Heart right ventricle (tissue), 16 donors: ENCODE results near the gene MICAL3. TPM values are rescaled to one million over a fixed set of nuclear protein-coding genes. Genes with fewer than 3 reads are reported as not detected.

Experiments used
- ATAC-seq, 8 donors: fragments of 200-7000 bp; cut with Tn5 transposase; one replicate each; pipeline ENCODE4 v1.9.1; 2020; ENCODE audit warnings: mild to moderate bottlenecking in 8 of 8, moderate library complexity in 8 of 8, moderate number of reproducible peaks in 1 of 8
- DNase-seq, 2 donors: peaks; one replicate each; pipeline ENCODE4 v3.0.0-alpha.2; 2020
- H3K27ac ChIP-seq, 10 donors: fragments of 200-600 bp; sonication (generic) in 2 of 10; one replicate each; pipeline versions ENCODE4 v1.5.0 to v1.8.0; 2020 to 2022; ENCODE audit warnings: mild to moderate bottlenecking in 3 of 10
- H3K27me3 ChIP-seq, 7 donors: fragments of 200-600 bp; one replicate each; pipeline ENCODE4 v1.8.0; 2021 to 2022; ENCODE audit warnings: mild to moderate bottlenecking in 2 of 7
- H3K36me3 ChIP-seq, 9 donors: fragments of 200-600 bp; sonication (generic) in 1 of 9; one replicate each; pipeline versions ENCODE4 v1.5.0 to v1.8.0; 2020 to 2022; ENCODE audit warnings: mild to moderate bottlenecking in 2 of 9
- H3K4me1 ChIP-seq, 9 donors: fragments of 200-600 bp; sonication (generic) in 1 of 9; one replicate each; pipeline versions ENCODE4 v1.5.0 to v1.8.0; 2020 to 2022; ENCODE audit warnings: mild to moderate bottlenecking in 4 of 9
- H3K4me3 ChIP-seq, 10 donors: fragments of 200-600 bp; sonication (generic) in 2 of 10; one replicate each; pipeline versions ENCODE4 v1.5.0 to v1.8.0; 2020 to 2022; ENCODE audit warnings: mild to moderate bottlenecking in 7 of 10, moderate library complexity in 2 of 10
- H3K9me3 ChIP-seq, 11 donors: fragments of 200-600 bp in 10 of 11; sonication (generic) in 2 of 11; one replicate each; pipeline versions ENCODE4 v1.5.0 to v1.8.0; 2013 to 2022; ENCODE audit warnings: mild to moderate bottlenecking in 2 of 11, control low read depth in 1 of 11, moderate library complexity in 1 of 11
- WGBS, 2 donors: extraction: QIAGEN DNeasy Blood & Tissue Kit; methylation state at CpG; one replicate each; pipeline ENCODE4 v1.1.7; 2013; ENCODE audit warnings: inconsistent platforms in 1 of 2; 5-methylcytosine and 5-hydroxymethylcytosine counted together
- intact Hi-C, 10 donors: fragments of 100-400 bp; cut with DNase I; formaldehyde crosslinking; loops; one replicate each; pipeline versions ENCODE4 v1.11.1 to v1.14.2; 2022
- polyA plus RNA-seq, 2 donors: library from polyadenylated mRNA; stranded (reverse); fragments of 200-250 nt; gene quantifications; one replicate each; pipeline ENCODE4 v1.2.3, GENCODE V29; 2013
- total RNA-seq, 10 donors: library from RNA; stranded (reverse); fragmentation: NEBNext Ultra II Directional in 3 of 10; extraction: Animal tissue kit (Norgen Biotek cat#: 25700) in 3 of 10; gene quantifications; one replicate each; pipeline versions ENCODE4 v1.2.1 to v1.2.4, GENCODE V29; 2021 to 2023
- TF ChIP-seq, protein P1 (sequence below), 9 donors: fragments of 200-600 bp; sonication (generic) in 2 of 9; IDR thresholded peaks; one replicate each; pipeline versions ENCODE4 v1.5.0 to v1.8.0; 2021 to 2022; ENCODE audit warnings: antibody characterized with exemption in 9 of 9, mild to moderate bottlenecking in 5 of 9, moderate library complexity in 1 of 9
- donor health status: Arrhythmogenic right ventricular cardiomyopathy.
- donor health status: ischemic (EF 13 %, LVEDD 7.1; RV severe dilation, severe dysfunction).
- donor health status: healthy with polysubstance abuse.
- donor health status: DM: no; HTN: yes; CAD: no.
- donor health status: DM: no; HTN: no; CAD: no.
- donor health status: ischemic (EF 25% LVEDD 6.9; RV normal size, moderate dysfunction).
- donor health status: ischemic (EF 25% LVEDD 5.7; RV mildly dilated, moderate dysfunction).
- donor health status: healthy.
- donor health status: DM: yes; HTN: yes; CAD: no.
- donor health status: Ischemic cardiomyopathy.
- donor health status: ischemic (EF 35%, LVEDD 5.7; RV mildly dilated, moderate dysfunction).
- donor health status: nonischemic (EF 11% LVEDD 7.7; RV severe dilation, severe dysfunction).
- donor health status: DM: yes; HTN: yes; CAD: no.
- donor health status: PGD.
- donor health status: ischemic (EF 29% LVEDD 5.4; RV normal size, mild dysfunction).
- donor health status: nonischemic (EF 23%, LVEDD 6.1; RV moderate dilation, normal function).

MICAL3 gene
- total and polyA plus RNA-seq, 12 donors, result 13.2 to 137 (median 109) TPM

DNA sequence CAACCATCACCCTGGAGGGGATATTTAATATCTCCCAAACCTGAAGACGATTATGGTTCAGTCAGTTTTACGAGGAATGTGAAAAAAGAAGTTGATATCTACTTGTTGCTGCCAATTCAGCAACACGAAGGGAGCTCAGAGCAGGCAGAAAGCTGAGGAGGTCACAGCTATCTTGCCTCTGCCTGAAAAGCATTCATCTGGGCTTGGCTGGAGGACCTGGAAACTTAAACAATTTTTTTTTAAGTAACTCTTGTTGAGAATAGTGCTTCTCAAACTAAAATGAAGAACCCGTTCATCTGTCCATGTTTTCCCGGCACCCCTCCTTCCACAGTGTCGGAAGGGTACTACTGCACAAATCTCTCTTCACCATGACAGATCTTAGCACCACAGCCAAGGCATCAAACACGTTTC is 98.9 kb downstream of the MICAL3 start:
- TF ChIP-seq, protein P1, sequence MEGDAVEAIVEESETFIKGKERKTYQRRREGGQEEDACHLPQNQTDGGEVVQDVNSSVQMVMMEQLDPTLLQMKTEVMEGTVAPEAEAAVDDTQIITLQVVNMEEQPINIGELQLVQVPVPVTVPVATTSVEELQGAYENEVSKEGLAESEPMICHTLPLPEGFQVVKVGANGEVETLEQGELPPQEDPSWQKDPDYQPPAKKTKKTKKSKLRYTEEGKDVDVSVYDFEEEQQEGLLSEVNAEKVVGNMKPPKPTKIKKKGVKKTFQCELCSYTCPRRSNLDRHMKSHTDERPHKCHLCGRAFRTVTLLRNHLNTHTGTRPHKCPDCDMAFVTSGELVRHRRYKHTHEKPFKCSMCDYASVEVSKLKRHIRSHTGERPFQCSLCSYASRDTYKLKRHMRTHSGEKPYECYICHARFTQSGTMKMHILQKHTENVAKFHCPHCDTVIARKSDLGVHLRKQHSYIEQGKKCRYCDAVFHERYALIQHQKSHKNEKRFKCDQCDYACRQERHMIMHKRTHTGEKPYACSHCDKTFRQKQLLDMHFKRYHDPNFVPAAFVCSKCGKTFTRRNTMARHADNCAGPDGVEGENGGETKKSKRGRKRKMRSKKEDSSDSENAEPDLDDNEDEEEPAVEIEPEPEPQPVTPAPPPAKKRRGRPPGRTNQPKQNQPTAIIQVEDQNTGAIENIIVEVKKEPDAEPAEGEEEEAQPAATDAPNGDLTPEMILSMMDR (IDR thresholded peaks at IDR 0.05), result no peak
- Histone ChIP-seq H3K27ac (peak overlapping the region in 8 of 10 donors; percentile 8 to 96 (median 74)), H3K36me3 (no peaks in the 10 kb centered on the region), H3K9me3 (no peaks in the 10 kb centered on the region), H3K4me1 (peaks cover 16 to 79% (median 53%) of the 10 kb centered on the region in 9 donors), H3K27me3 (no peaks in the 10 kb centered on the region), H3K4me3 (no peak overlapping the region)
- 33 to 42% methylated on average over 7 of the region's 7 CpGs for WGBS, 2 donors
- intact Hi-C loops, result loop anchor here in 1 of 10 donors (5.0 kb wide), 1 partner anchor 67 kb away; no protein-coding TSS in a partner anchor
- ATAC-seq, result no peak
- no peak for DNase-seq

DNA sequence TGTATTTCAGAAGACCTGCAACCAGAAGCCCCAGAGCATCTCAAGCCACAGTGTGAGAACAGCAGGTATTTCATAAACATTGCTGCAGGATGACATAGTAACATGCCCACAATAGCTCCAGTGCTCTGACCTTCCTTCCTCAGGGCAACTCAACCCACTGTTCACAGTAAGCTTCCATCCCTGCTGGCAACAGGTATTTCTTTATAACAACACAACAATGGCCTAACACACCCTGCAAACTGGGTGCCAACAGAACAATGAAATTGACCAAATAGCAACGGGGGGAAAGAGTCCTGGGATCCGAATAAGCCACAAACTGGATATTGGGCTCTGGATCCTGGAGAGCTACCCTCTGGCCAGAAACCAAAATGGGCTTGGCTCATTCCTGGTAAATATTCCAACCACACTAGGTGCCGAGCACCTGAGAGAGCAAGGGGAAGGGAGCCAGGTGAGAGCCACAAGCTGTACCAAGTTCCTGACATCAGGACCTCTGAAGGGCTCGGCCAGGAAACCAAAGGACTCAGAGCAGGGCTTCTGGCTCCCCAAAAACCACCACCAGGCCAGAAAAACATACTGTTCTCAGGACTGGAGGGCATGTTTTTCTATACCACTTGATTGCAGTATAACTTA is 99.5 kb downstream of the MICAL3 start:
- DNase-seq, result no peak
- ATAC-seq, result peak in 3 of 8 donors; percentile 34 to 43 (median 38)
- H3K27me3 ChIP-seq, result no peaks in the 10 kb centered on the region
- H3K36me3 ChIP-seq, result no peaks in the 10 kb centered on the region
- no peak overlapping the region for H3K4me3 ChIP-seq
- TF ChIP-seq, protein P1 (IDR thresholded peaks at IDR 0.05), result no peak
- peak overlapping the region in 8 of 10 donors; percentile 8 to 96 (median 86) for H3K27ac ChIP-seq
- WGBS, 2 donors, result 40 to 64% methylated on average over 4 of the region's 4 CpGs
- peaks cover 16 to 81% (median 59%) of the 10 kb centered on the region in 9 donors for H3K4me1 ChIP-seq
- intact Hi-C loops, result loop anchor here in 1 of 10 donors (5.0 kb wide), 1 partner anchor 67 kb away; no protein-coding TSS in a partner anchor
- H3K9me3 ChIP-seq, result no peaks in the 10 kb centered on the region

DNA sequence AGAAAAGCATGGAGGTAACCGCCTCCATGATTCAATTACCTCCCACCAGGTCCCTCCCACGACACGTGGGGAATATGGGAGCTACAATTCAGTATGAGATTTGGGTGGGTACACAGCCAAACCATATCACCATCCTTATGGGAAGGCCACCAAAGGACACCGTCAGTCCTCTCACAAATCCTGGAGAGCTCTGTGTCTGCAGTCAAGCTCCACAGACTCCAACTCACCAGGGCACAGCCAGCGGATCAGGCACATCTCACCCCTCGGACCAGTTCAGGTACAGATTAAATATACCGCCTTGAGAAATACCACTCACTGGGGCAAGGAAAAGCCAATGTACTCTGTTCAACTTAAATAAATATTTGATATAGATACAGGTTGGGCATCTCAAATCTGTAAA is 100.3 kb downstream of the MICAL3 start:
- peak overlapping the region in 7 of 10 donors; percentile 83 to 96 (median 89) for H3K27ac ChIP-seq
- WGBS, 2 donors, result 83 to 87% methylated on average over 7 of the region's 7 CpGs
- intact Hi-C loops, result no loop called here
- no peaks in the 10 kb centered on the region for H3K27me3 ChIP-seq
- ATAC-seq (no peak), DNase-seq (no peak)
- H3K36me3 ChIP-seq, result no peaks in the 10 kb centered on the region
- H3K4me1 ChIP-seq, result peaks cover 16 to 89% (median 61%) of the 10 kb centered on the region in 9 donors
- no peaks in the 10 kb centered on the region for H3K9me3 ChIP-seq
- TF ChIP-seq, protein P1 (IDR thresholded peaks at IDR 0.05), result no peak
- H3K4me3 ChIP-seq, result no peak overlapping the region

DNA sequence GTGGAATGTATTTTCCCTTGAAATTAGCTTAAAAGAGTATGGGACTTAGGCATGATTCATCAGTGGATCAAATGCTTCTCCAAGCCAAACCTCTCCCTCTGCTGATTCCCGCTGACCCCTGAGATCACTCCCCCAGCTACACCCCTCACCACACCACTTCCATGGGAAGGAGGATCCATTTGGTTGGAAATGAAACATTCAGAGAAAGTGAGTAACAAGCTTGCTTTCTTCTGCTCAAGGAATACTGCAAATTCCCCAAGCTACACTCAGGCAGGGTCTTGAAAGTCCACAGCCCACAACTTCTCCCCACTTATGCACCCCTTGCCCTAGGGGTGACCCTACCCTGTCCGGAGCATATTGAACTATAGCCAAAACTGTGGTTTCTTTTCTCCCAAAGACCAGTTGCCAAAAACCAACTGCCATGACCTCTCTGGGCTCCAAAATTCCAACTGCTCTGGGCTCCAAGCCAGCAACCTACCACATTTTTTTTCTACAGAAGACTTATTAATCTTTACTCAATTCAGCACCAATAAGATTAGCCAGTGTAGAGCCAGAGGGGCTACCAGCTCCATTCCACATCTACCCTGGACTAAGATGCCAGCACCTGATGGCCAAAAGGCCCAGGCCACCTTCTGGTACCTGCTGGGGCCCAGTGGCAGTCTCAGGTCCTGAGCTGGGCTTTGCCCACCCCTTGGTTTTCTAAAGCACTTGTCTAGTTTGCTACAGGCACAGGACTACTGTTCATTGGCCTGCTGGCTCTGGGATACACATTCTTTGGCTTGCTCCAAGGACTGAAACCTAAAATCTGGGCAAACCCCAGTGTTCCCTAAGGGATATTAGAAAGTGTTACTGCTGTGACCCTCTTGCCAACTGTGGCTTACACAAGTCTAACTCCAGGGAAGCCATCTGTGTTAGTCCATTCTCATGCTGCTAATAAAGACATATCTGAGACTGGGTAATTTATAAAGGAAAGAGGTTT is 101.1 kb downstream of the MICAL3 start:
- TF ChIP-seq, protein P1 (IDR thresholded peaks at IDR 0.05), result no peak
- no peak for ATAC-seq
- Histone ChIP-seq H3K27ac (peak overlapping the region in 9 of 10 donors; percentile 55 to 96 (median 88)), H3K4me3 (no peak overlapping the region), H3K9me3 (no peaks in the 10 kb centered on the region), H3K27me3 (no peaks in the 10 kb centered on the region), H3K4me1 (peaks cover 16 to 97% (median 70%) of the 10 kb centered on the region in 9 donors), H3K36me3 (no peaks in the 10 kb centered on the region)
- WGBS, 2 donors, result 46 to 47% methylated on average over 2 of the region's 2 CpGs
- intact Hi-C loops, result loop anchor here in 1 of 10 donors (2.0 kb wide), 1 partner anchor 22 kb away; no protein-coding TSS in a partner anchor
- DNase-seq, result no peak
